Measurements from ENCODE around the gene CIAO1. TPM values are rescaled to one million over a fixed set of nuclear protein-coding genes. Genes with fewer than 3 reads are reported as not detected.

Gene CIAO1
- total and polyA plus RNA-seq, 4 experiments from 2014 or later = 78.3 to 111 (median 90.8) TPM

GRCh38 chr2:96264086-96264485 is 1.9 kb upstream of the CIAO1 start:
- peaks cover 25% of the 10 kb centered on the region for H3K36me3 ChIP-seq (ENCODE audit: insufficient read depth, low read length)
- peaks cover 15 to 64% of the 10 kb centered on the region in 2 donors for H3K36me3 Mint-ChIP-seq
- H3K4me1 Mint-ChIP-seq = peaks cover 34 to 84% (median 66%) of the 10 kb centered on the region in 4 donors
- ChIA-PET CTCF (ENCODE audit: partially characterized antibody) (interaction anchor here (0.7 to 1.3 kb wide), 5 partner anchors 23 to 126 kb away, joined by 3 to 5 read pairs (median 3); partner anchors contain the start of genes ASTL and STARD7), POLR2A (ENCODE audit: partially characterized antibody) (interaction anchor here (1.0 to 4.5 kb wide), 6 partner anchors 8 to 271 kb away, joined by 3 to 20 read pairs (median 4); partner anchors contain the start of genes SNRNP200 and STARD7)
- peaks cover 69% of the 10 kb centered on the region for H3K4me1 ChIP-seq (ENCODE audit: insufficient read depth, low read length)
- no peaks in the 10 kb centered on the region for H3K9me3 Mint-ChIP-seq
- no peak overlapping the region for H3K27ac ChIP-seq (ENCODE audit: low read depth, low read length)
- peak overlapping the region in 1 of 2 donors; percentile 3 for H3K4me3 ChIP-seq (ENCODE audit: low read length in 2 of 2)
- H3K9me3 ChIP-seq (ENCODE audit: control insufficient read depth in 1 of 2, low read length in 2 of 2) = no peaks in the 10 kb centered on the region
- no peaks in the 10 kb centered on the region for H3K27me3 ChIP-seq (ENCODE audit: insufficient read depth, low read length)
- peak overlapping the region; percentile 15 to 88 (median 84) for H3K27ac Mint-ChIP-seq
- DNase-seq = no peak
- intact Hi-C loops (cut with micrococcal nuclease) = loop anchor here (10.0 kb wide), 2 partner anchors 241 to 269 kb away; partner anchors contain the start of genes ANKRD36C and NEURL3
- peak overlapping the region; percentile 80 to 90 (median 84) for H3K4me3 Mint-ChIP-seq
- H3K27me3 Mint-ChIP-seq = no peaks in the 10 kb centered on the region

- H3K27ac ChIP-seq (ENCODE audit: low read depth, low read length) = peak overlapping the region; percentile 94
- Mint-ChIP-seq H3K27ac (peak overlapping the region; percentile 78 to 88 (median 86)), H3K27me3 (no peaks in the 10 kb centered on the region), H3K36me3 (peaks cover 15 to 63% of the 10 kb centered on the region in 2 donors), H3K4me3 (peak overlapping the region; percentile 80 to 90 (median 84)), H3K9me3 (no peaks in the 10 kb centered on the region), H3K4me1 (peaks cover 28 to 77% (median 59%) of the 10 kb centered on the region in 4 donors)
- peaks cover 62% of the 10 kb centered on the region for H3K4me1 ChIP-seq (ENCODE audit: insufficient read depth, low read length)
- no peaks in the 10 kb centered on the region for H3K9me3 ChIP-seq (ENCODE audit: control insufficient read depth in 1 of 2, low read length in 2 of 2)
- ChIA-PET CTCF (ENCODE audit: partially characterized antibody) (interaction anchor here (1.0 kb wide), 1 partner anchor 24 kb away, joined by 3 read pairs; no protein-coding TSS in a partner anchor), POLR2A (ENCODE audit: partially characterized antibody) (interaction anchor here (0.7 to 4.5 kb wide), 6 partner anchors 41 to 272 kb away, joined by 3 to 20 read pairs (median 4); partner anchors contain the start of genes SNRNP200 and STARD7)
- no peaks in the 10 kb centered on the region for H3K27me3 ChIP-seq (ENCODE audit: insufficient read depth, low read length)
- intact Hi-C loops (cut with micrococcal nuclease) = loop anchor here (10.0 kb wide), 2 partner anchors 240 to 270 kb away; partner anchors contain the start of genes ANKRD36C and NEURL3
- peak overlapping the region; percentile 57 to 97 for H3K4me3 ChIP-seq (ENCODE audit: low read length in 2 of 2)
- DNase-seq = no peak
- peaks cover 28% of the 10 kb centered on the region for H3K36me3 ChIP-seq (ENCODE audit: insufficient read depth, low read length)
These were observed 1.2 kb upstream of the CIAO1 start for GRCh38 chr2:96264656-96265348.

- ChIA-PET POLR2A (ENCODE audit: partially characterized antibody) (interaction anchor here (0.9 to 4.5 kb wide), 4 partner anchors 39 to 57 kb away, joined by 3 to 25 read pairs (median 13); partner anchors contain the start of genes SNRNP200 and STARD7), CTCF (ENCODE audit: partially characterized antibody) (interaction anchor here (1.0 kb wide), 1 partner anchor 24 kb away, joined by 3 read pairs; no protein-coding TSS in a partner anchor)
- Mint-ChIP-seq H3K9me3 (no peaks in the 10 kb centered on the region), H3K4me1 (peaks cover 27 to 71% (median 54%) of the 10 kb centered on the region in 4 donors), H3K36me3 (peaks cover 15 to 62% of the 10 kb centered on the region in 2 donors), H3K27ac (peak overlapping the region; percentile 79 to 99 (median 89)), H3K4me3 (peak overlapping the region; percentile 82 to 99 (median 93)), H3K27me3 (no peaks in the 10 kb centered on the region)
- peak in 4 of 5 donors; percentile 24 to 72 (median 34) for DNase-seq
- Histone ChIP-seq H3K27me3 (ENCODE audit: insufficient read depth, low read length) (no peaks in the 10 kb centered on the region), H3K4me3 (ENCODE audit: low read length in 2 of 2) (peak overlapping the region; percentile 57 to 97), H3K4me1 (ENCODE audit: insufficient read depth, low read length) (peaks cover 56% of the 10 kb centered on the region), H3K9me3 (ENCODE audit: control insufficient read depth in 1 of 2, low read length in 2 of 2) (no peaks in the 10 kb centered on the region), H3K27ac (ENCODE audit: low read depth, low read length) (peak overlapping the region; percentile 94), H3K36me3 (ENCODE audit: insufficient read depth, low read length) (peaks cover 31% of the 10 kb centered on the region)
- intact Hi-C loops (cut with micrococcal nuclease) = loop anchor here (10.0 kb wide), 2 partner anchors 239 to 271 kb away; partner anchors contain the start of genes ANKRD36C and NEURL3
These were observed 631 bp upstream of the CIAO1 start for GRCh38 chr2:96265349-96265839.

- Mint-ChIP-seq H3K4me1 (peaks cover 19 to 51% (median 40%) of the 10 kb centered on the region in 4 donors), H3K4me3 (peak overlapping the region; percentile 75 to 99 (median 92)), H3K36me3 (peaks cover 18 to 63% of the 10 kb centered on the region in 2 donors), H3K9me3 (no peaks in the 10 kb centered on the region), H3K27me3 (no peaks in the 10 kb centered on the region), H3K27ac (peak overlapping the region; percentile 72 to 94 (median 89))
- H3K4me3 ChIP-seq (ENCODE audit: low read length in 2 of 2) = no peak overlapping the region
- H3K4me1 ChIP-seq (ENCODE audit: insufficient read depth, low read length) = peaks cover 36% of the 10 kb centered on the region
- H3K27me3 ChIP-seq (ENCODE audit: insufficient read depth, low read length) = no peaks in the 10 kb centered on the region
- ChIA-PET POLR2A (ENCODE audit: partially characterized antibody) (interaction anchor here (0.8 to 4.5 kb wide), 9 partner anchors 10 to 238 kb away, joined by 3 to 25 read pairs (median 4); partner anchors contain the start of genes ITPRIPL1, NEURL3, SNRNP200 and STARD7), CTCF (ENCODE audit: partially characterized antibody) (interaction anchor here (0.7 to 1.5 kb wide), 11 partner anchors 54 to 287 kb away, joined by 3 to 9 read pairs (median 3); partner anchors contain the start of genes ASTL and STARD7)
- peak overlapping the region; percentile 94 for H3K27ac ChIP-seq (ENCODE audit: low read depth, low read length)
- H3K9me3 ChIP-seq (ENCODE audit: control insufficient read depth in 1 of 2, low read length in 2 of 2) = no peaks in the 10 kb centered on the region
- intact Hi-C loops (cut with micrococcal nuclease) = loop anchor here (2.0 to 10.0 kb wide), 3 partner anchors 25 to 273 kb away; partner anchors contain the start of genes ANKRD36C and NEURL3
- peak; percentile 21 to 64 (median 36) for DNase-seq
- peaks cover 38% of the 10 kb centered on the region for H3K36me3 ChIP-seq (ENCODE audit: insufficient read depth, low read length)
These were observed 1.3 kb downstream of the CIAO1 start for GRCh38 chr2:96267159-96267971.

- H3K27ac Mint-ChIP-seq = peak overlapping the region in 3 of 7 donors; percentile 44 to 52 (median 47)
- peaks cover 30 to 78% of the 10 kb centered on the region in 2 donors for H3K36me3 Mint-ChIP-seq
These were observed 6.0 kb downstream of the CIAO1 start for GRCh38 chr2:96271995-96272394.

GRCh38 chr2:96273763-96274162 is 7.7 kb downstream of the CIAO1 start:
- H3K27ac Mint-ChIP-seq = peak overlapping the region in 1 of 7 donors; percentile 59
- ChIA-PET CTCF (ENCODE audit: partially characterized antibody) (interaction anchor here (1.0 to 1.3 kb wide), 3 partner anchors 28 to 237 kb away, joined by 3 to 4 read pairs (median 3); no protein-coding TSS in a partner anchor), POLR2A (ENCODE audit: partially characterized antibody) (interaction anchor here (1.3 to 2.0 kb wide), 4 partner anchors 24 to 265 kb away, joined by 3 to 5 read pairs (median 4); partner anchors contain the start of genes NCAPH and STARD7)
- peaks cover 0 to 3% (median 1%) of the 10 kb centered on the region in 4 donors for H3K4me1 Mint-ChIP-seq
- intact Hi-C loops (cut with micrococcal nuclease) = no loop called here
- peaks cover 0 to 3% (median 0%) of the 10 kb centered on the region in 8 donors for H3K9me3 Mint-ChIP-seq
- H3K9me3 ChIP-seq (ENCODE audit: control insufficient read depth in 1 of 2, low read length in 2 of 2) = no peaks in the 10 kb centered on the region
- H3K27me3 Mint-ChIP-seq = no peaks in the 10 kb centered on the region
- H3K36me3 ChIP-seq (ENCODE audit: insufficient read depth, low read length) = peaks cover 69% of the 10 kb centered on the region
- DNase-seq = no peak
- H3K4me3 Mint-ChIP-seq = no peak overlapping the region
- peaks cover 42 to 83% of the 10 kb centered on the region in 2 donors for H3K36me3 Mint-ChIP-seq
- H3K27me3 ChIP-seq (ENCODE audit: insufficient read depth, low read length) = no peaks in the 10 kb centered on the region
- no peak overlapping the region for H3K4me3 ChIP-seq (ENCODE audit: low read length in 2 of 2)
- no peaks in the 10 kb centered on the region for H3K4me1 ChIP-seq (ENCODE audit: insufficient read depth, low read length)
- H3K27ac ChIP-seq (ENCODE audit: low read depth, low read length) = no peak overlapping the region

More at GRCh38 chr2:96271995-96272394, 6.0 kb downstream of the CIAO1 start:
- DNase-seq = no peak
- H3K27me3 ChIP-seq (ENCODE audit: insufficient read depth, low read length) = no peaks in the 10 kb centered on the region
- intact Hi-C loops (cut with micrococcal nuclease) = no loop called here
- ChIA-PET POLR2A (ENCODE audit: partially characterized antibody) (interaction anchor here (0.6 to 2.1 kb wide), 4 partner anchors 8 to 1447 kb away, joined by 3 to 6 read pairs (median 3); partner anchors contain the start of gene STARD7), CTCF (ENCODE audit: partially characterized antibody) (no interaction called here)
- H3K4me1 Mint-ChIP-seq = peaks cover 2 to 17% (median 11%) of the 10 kb centered on the region in 4 donors
- H3K27me3 Mint-ChIP-seq = no peaks in the 10 kb centered on the region
- H3K9me3 ChIP-seq (ENCODE audit: control insufficient read depth in 1 of 2, low read length in 2 of 2) = no peaks in the 10 kb centered on the region
- H3K36me3 ChIP-seq (ENCODE audit: insufficient read depth, low read length) = peaks cover 65% of the 10 kb centered on the region
- H3K4me3 Mint-ChIP-seq = no peak overlapping the region
- no peaks in the 10 kb centered on the region for H3K9me3 Mint-ChIP-seq
- H3K4me3 ChIP-seq (ENCODE audit: low read length in 2 of 2) = no peak overlapping the region
- H3K4me1 ChIP-seq (ENCODE audit: insufficient read depth, low read length) = peaks cover 10% of the 10 kb centered on the region
- H3K27ac ChIP-seq (ENCODE audit: low read depth, low read length) = no peak overlapping the region

Measured in CD4-positive, alpha-beta memory T cell (primary cell).